ENCODE results near the gene KRTAP4-11.

GRCh38 chr17:41111151-41111885 lies 6.9 kb downstream of the KRTAP4-11 start:
- TF ChIP-seq DNMT3B (CRISPR knock-in tag; conservative IDR thresholded peaks at IDR 0.05) (no peak), ESRRA (CRISPR knock-in tag; IDR thresholded peaks at IDR 0.05; ENCODE audit: low read depth) (no peak), GMEB1 (CRISPR knock-in tag; IDR thresholded peaks at IDR 0.05; ENCODE audit: borderline replicate concordance) (no peak), ZFP36L2 (CRISPR knock-in tag; IDR thresholded peaks at IDR 0.05) (no peak), ZNF777 (CRISPR knock-in tag; IDR thresholded peaks at IDR 0.05) (no peak), ADNP (CRISPR knock-in tag; IDR thresholded peaks at IDR 0.05) (no peak), AFF4 (CRISPR knock-in tag; IDR thresholded peaks at IDR 0.05) (no peak), TBL1XR1 (IDR thresholded peaks at IDR 0.05; ENCODE audit: borderline replicate concordance, low read length, partially characterized antibody) (no peak), ZGPAT (CRISPR knock-in tag; IDR thresholded peaks at IDR 0.05) (no peak), GLI4 (CRISPR knock-in tag; IDR thresholded peaks at IDR 0.05; ENCODE audit: borderline replicate concordance) (no peak), FOXA1 (IDR thresholded peaks at IDR 0.05) (no peak), FOXA1 (CRISPR knock-in tag; IDR thresholded peaks at IDR 0.05) (no peak), STAT5B (CRISPR knock-in tag; IDR thresholded peaks at IDR 0.05) (no peak), RAD51 (IDR thresholded peaks at IDR 0.05; ENCODE audit: borderline replicate concordance) (no peak), SRSF4 (IDR thresholded peaks at IDR 0.05; ENCODE audit: low read depth, low read length, poor library complexity, severe bottlenecking) (no peak)
